GM10248 (cell line): Measurements from ENCODE around the gene PEAK1.

Source experiments
- CTCF ChIA-PET: fragments of 300-600 bp; sonication (Branson Sonifier 250); formaldehyde crosslinking; extraction: SDS; loops from one replicate; lab custom pipeline; 2021; ENCODE audit warnings: antibody characterized with exemption; lab: Yijun Ruan, JAX
- POLR2A ChIA-PET: fragments of 350-650 bp; sonication (Branson Sonifier 250); formaldehyde crosslinking; extraction: SDS; loops from one replicate; lab custom pipeline; 2020; ENCODE audit warnings: antibody characterized with exemption; lab: Yijun Ruan, JAX
- DNase-seq: peaks from one replicate; pipeline ENCODE4 v3.0.0; 2012; ENCODE audit errors: extremely low spot score
- TF ChIP-seq, protein P1 (sequence below): IDR thresholded peaks from 2 replicates; pipeline ENCODE4 v1.5.1; 2012; ENCODE audit warnings: mild to moderate bottlenecking, low read depth; ENCODE audit errors: extremely low read depth, missing control alignments, control extremely low read depth

PEAK1 gene

DNA sequence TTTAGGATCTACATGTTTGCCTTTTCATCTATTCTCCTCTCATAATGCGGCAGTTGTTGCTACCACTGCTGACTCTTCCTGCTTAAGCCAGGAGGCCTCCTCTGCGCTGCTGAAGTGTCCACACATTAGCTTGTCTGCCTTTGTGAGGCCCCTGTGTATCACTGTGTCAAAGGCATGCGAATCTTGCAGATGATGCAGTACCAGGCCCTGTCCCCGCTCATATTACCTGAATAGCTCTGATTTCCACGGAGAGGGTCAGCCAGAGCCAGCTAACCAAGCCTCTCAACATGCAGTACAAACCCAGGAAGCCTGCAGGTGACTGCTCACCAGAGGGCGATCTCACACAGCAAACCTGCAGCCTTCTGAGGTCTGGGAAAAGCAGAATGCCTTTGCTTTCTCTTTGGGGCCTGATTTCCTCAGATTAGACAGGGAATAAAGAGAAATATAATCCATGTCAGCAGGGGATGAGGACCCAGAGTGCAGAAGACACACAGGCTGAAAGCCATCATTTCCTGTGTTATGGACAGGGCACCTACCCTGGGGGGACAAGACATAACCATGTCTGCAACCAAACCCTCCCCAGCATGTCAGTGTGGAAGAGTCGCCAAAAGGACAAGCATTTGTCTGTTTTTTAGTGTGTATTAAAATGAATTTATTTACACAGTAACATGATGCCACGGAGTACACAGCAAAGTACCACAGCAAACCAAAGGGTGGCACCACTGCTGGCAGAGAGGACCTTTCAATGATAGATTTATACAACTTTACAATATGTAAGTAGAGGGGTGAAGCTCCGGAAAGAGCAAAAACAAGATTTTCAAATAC lies 312.2 kb downstream of the PEAK1 start:
- TF ChIP-seq, protein P1, sequence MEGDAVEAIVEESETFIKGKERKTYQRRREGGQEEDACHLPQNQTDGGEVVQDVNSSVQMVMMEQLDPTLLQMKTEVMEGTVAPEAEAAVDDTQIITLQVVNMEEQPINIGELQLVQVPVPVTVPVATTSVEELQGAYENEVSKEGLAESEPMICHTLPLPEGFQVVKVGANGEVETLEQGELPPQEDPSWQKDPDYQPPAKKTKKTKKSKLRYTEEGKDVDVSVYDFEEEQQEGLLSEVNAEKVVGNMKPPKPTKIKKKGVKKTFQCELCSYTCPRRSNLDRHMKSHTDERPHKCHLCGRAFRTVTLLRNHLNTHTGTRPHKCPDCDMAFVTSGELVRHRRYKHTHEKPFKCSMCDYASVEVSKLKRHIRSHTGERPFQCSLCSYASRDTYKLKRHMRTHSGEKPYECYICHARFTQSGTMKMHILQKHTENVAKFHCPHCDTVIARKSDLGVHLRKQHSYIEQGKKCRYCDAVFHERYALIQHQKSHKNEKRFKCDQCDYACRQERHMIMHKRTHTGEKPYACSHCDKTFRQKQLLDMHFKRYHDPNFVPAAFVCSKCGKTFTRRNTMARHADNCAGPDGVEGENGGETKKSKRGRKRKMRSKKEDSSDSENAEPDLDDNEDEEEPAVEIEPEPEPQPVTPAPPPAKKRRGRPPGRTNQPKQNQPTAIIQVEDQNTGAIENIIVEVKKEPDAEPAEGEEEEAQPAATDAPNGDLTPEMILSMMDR = peak; percentile 68
- CTCF ChIA-PET = interaction anchor here (0.7 to 10.7 kb wide), 9 partner anchors 11 to 434 kb away, joined by 3 to 143 read pairs (median 5); no protein-coding TSS in a partner anchor
- POLR2A ChIA-PET = no interaction called here
- DNase-seq = peak; percentile 66

GRCh38 chr15:77107068-77107467 lies 312.8 kb downstream of the PEAK1 start:
- ChIA-PET POLR2A (no interaction called here), CTCF (interaction anchor here (0.7 to 10.7 kb wide), 9 partner anchors 11 to 435 kb away, joined by 3 to 143 read pairs (median 5); no protein-coding TSS in a partner anchor)
- no peak for DNase-seq
- TF ChIP-seq, protein P1 = no peak

GRCh38 chr15:77104155-77104554 lies 315.7 kb downstream of the PEAK1 start:
- ChIA-PET POLR2A (no interaction called here), CTCF (interaction anchor here (0.8 to 10.7 kb wide), 8 partner anchors 9 to 438 kb away, joined by 3 to 143 read pairs (median 5); no protein-coding TSS in a partner anchor)
- TF ChIP-seq, protein P1 = no peak
- no peak for DNase-seq

DNA sequence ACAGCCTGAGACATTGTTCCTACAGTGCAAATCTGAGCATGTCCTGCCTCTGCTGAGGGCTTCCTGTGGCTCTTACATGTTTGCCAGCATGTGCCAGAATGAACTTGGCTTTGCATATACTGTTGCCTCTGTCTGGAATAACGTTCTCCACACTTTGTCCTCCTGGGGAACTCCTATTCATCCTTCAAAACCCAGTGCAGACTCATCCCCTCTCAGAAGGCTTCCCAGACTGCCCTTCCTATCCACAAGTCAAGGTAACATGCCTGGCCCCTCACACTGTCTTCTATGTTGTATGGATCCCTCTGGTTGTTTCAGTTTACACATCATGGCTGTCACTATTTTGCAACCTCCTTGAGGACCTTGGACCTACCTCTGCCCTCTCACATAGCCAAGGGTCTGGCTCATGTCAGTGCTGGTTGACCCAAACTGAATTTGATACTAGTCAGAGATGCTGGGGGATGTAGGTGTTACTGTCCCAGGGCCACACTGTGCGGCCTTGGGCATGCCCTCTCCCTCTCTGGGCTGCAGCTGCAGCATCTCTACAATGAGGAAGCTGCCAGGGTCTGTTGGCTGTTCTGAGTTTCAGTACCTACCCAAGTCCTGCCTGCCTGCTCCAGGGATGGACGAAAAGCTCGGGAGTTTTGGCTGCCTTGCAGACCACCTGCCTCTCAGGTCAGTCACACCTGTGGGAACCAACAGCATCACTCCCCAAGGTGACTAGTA lies 320.0 kb downstream of the PEAK1 start:
- ChIA-PET CTCF (interaction anchor here (1.2 to 10.7 kb wide), 3 partner anchors 10 to 443 kb away, joined by 3 to 143 read pairs (median 19); no protein-coding TSS in a partner anchor), POLR2A (no interaction called here)
- DNase-seq = no peak
- TF ChIP-seq, protein P1 = no peak

DNA sequence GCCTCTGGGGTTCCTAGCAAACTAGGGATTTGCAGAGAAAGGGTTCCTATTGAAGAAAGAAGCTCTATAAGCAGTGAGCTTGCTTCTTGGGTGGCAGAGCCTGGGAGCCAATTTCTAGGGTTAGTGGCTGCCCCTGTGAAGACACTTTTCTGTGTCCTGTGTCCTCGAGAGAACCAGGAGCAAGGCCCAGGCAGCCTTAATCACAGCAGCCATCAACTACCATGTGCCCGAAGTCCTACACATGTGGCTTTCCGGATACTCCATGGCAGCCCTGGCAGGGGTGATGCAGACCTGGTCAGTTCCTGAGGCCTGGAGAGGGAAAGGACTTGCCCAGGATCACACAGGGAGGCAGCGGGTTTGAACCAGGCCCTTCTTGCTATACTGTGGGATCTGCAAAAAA lies 321.3 kb downstream of the PEAK1 start:
- CTCF ChIA-PET = interaction anchor here (1.0 to 3.6 kb wide), 3 partner anchors 9 to 445 kb away, joined by 3 to 19 read pairs (median 4); no protein-coding TSS in a partner anchor

More for the DNA sequence above, 321.3 kb downstream of the PEAK1 start:
- TF ChIP-seq, protein P1 = no peak
- no peak for DNase-seq
- POLR2A ChIA-PET = no interaction called here
